ENCODE measurements around the gene HOXB1.

- TF ChIP-seq CTCF (IDR thresholded peaks at IDR 0.05; ENCODE audit: low read length) (no peak), EZH2 (IDR thresholded peaks at IDR 0.05; ENCODE audit: borderline replicate concordance, low read length) (no peak)
These were observed 11.4 kb upstream of the HOXB1 start for GRCh38 chr17:48542114-48542656.
